ENCODE results near the gene ARHGAP35. TPM values are rescaled to one million over a fixed set of nuclear protein-coding genes. Genes with fewer than 3 reads are reported as not detected.
"Not testable (repeated sequence)": the region's sequence is repeated elsewhere in the genome, so short reads cannot be mapped to it uniquely, and the experiment has no call there.

ARHGAP35 gene
- 31.7 and 53.2 TPM in 2 replicates for total RNA-seq

- DNase-seq (ENCODE audit: extremely low read depth, low read depth, low spot score), result no peak
Observed at GRCh38 chr19:46860846-46861690, at the start of gene ARHGAP35. Gene ARHGAP35, plus strand, starts transcription at chr19:46860997. Its CDS starts 57,679 bp downstream, at chr19:46918676.

GRCh38 chr19:46812977-46813838 lies 47.6 kb upstream of the ARHGAP35 start:
- no peak for DNase-seq (ENCODE audit: extremely low read depth, low read depth, low spot score)

- DNase-seq (ENCODE audit: extremely low read depth, low read depth, low spot score), result peak; percentile 37
Observed at GRCh38 chr19:46813839-46814358, 46.9 kb upstream of the ARHGAP35 start.

GRCh38 chr19:46815833-46816627 lies 44.8 kb upstream of the ARHGAP35 start:
- DNase-seq (ENCODE audit: extremely low read depth, low read depth, low spot score), result no peak

GRCh38 chr19:46818812-46819211 lies 42.0 kb upstream of the ARHGAP35 start:
- DNase-seq (ENCODE audit: extremely low read depth, low read depth, low spot score), result no peak

DNA sequence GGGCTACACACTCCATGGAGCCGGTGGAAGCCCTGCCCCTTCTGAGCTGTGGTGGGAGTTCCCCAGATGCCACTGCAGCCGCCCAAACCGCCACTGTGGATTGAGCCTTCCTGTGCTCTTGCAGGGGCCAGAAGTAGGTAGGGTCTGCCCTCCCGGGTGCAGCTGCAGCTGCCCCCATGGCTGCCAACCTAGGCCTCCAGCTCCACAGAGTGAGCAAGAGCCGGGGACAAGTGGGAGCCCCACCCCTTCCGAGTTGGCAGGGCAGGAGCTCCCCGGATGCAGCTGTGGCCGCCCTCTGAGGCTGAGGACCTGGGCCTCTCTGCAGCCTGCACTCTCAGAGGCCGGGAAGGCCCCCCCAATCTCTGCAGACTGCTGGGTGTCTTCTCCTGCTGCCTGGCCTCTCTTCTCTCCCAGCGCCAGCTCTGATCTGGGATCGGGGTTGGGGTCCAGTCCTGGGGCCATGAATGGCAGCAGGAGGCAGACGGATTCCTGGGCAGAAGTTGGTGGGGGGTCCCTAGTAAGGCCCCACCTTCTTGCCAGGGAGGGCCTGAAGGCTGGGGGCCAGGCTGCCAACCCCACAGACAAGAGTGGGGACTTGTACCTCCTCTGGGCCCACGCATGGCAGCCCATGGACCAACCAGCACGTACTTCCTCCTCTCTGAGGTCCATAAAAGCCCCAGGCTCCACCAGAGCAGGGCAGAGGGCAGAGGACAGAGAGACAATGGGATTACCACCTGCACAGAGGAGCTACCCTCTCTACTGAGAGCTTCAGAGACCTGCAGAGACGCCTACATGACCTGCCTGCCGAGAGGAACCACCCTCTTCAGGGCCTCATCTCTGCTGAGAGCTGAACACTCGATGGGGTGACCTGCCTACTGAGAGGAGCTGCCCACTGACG lies 39.0 kb upstream of the ARHGAP35 start:
- no peak for DNase-seq (ENCODE audit: extremely low read depth, low read depth, low spot score)

GRCh38 chr19:46822410-46822787 lies 38.4 kb upstream of the ARHGAP35 start:
- not testable (repeated sequence) for DNase-seq (ENCODE audit: extremely low read depth, low read depth, low spot score)

- DNase-seq (ENCODE audit: extremely low read depth, low read depth, low spot score), result no peak
Observed at GRCh38 chr19:46823049-46823448, 37.7 kb upstream of the ARHGAP35 start.

DNA sequence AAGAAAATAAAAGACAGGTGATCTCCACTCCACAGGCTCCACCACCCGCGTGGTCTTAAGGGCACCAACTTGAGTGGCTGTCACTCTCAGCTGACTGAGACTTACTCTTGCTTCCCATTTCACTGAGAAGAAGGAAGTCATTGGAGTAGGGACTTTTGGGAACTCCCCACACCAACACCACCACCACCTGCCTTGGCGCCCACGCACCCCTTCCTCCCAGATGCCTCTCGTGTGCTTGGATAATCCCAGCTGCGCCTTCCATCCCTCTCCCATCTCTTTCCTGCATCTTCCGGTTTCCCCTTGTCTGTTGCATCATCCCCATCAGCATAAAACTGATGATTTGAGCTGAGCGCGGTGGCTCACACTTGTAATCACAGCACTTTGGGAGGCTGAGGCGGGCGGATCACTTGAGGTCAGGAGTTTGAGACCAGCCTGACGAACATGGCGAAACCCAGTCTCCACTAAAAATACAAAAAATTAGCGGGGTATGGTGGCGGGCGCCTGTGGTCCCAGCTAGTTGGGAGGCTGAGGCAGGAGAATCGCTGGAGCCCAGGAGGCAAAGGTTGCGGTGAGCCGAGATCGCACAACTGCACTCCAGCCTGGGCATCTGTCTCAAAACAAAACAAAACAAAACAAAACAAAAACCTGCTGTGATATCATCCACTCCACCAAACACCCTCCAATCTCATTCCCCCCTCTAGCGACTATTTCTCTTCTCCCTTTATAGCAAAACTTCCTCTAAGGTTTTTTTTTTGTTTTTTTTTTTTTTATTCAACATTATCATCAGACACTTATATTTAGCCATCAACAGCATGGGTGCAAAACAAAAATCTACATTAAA lies 35.7 kb upstream of the ARHGAP35 start:
- no peak for DNase-seq (ENCODE audit: extremely low read depth, low read depth, low spot score)

GRCh38 chr19:46825731-46826055 lies 35.1 kb upstream of the ARHGAP35 start:
- DNase-seq (ENCODE audit: extremely low read depth, low read depth, low spot score), result no peak

- DNase-seq (ENCODE audit: extremely low read depth, low read depth, low spot score), result no peak
Observed at GRCh38 chr19:46828484-46828883, 32.3 kb upstream of the ARHGAP35 start.

GRCh38 chr19:46830864-46831263 lies 29.9 kb upstream of the ARHGAP35 start:
- no peak for DNase-seq (ENCODE audit: extremely low read depth, low read depth, low spot score)

DNA sequence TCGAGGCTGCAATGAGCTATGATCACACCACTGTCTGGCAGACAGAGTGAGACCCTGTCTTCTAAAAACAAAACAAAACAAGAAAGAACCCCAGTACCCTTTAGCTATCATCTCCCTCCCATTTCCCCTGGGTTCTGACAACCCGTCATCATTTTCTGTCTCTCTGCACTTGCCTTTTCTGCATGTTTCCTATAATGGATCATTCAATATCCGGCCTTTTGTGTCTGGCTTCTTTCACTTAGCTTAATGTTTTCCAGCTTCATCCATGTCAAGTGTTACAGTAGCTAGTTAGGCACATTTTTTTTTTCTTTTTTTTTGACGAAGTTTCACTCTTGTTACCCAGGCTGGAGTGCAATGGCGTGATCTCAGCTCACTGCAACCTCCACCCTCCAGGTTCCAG lies 26.7 kb upstream of the ARHGAP35 start:
- DNase-seq (ENCODE audit: extremely low read depth, low read depth, low spot score), result no peak

DNA sequence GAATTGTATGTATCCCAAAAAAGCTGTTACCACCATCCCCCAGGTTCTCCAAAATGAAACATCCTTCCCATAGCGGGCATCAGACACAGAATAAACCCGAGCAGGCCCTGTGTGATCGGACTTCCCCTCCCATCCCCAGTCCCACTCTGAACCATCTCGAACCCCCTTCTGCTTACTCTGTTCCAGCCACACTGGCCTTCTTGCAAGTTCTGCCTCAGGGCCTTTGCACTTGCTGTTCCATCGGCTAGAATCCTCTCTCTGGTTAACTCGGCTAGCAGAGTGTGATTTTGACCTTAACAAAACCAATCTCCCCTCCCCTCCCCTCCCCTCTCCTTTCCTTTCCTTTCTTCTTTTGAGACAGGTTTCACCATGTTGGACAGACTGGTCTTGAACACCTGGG lies 25.8 kb upstream of the ARHGAP35 start:
- no peak for DNase-seq (ENCODE audit: extremely low read depth, low read depth, low spot score)

GRCh38 chr19:46838160-46838559 lies 22.6 kb upstream of the ARHGAP35 start:
- DNase-seq (ENCODE audit: extremely low read depth, low read depth, low spot score), result no peak

- DNase-seq (ENCODE audit: extremely low read depth, low read depth, low spot score), result no peak
Observed at GRCh38 chr19:46839752-46840497, 20.9 kb upstream of the ARHGAP35 start.

- DNase-seq (ENCODE audit: extremely low read depth, low read depth, low spot score), result no peak
Observed at GRCh38 chr19:46840498-46840942, 20.3 kb upstream of the ARHGAP35 start.

- no peak for DNase-seq (ENCODE audit: extremely low read depth, low read depth, low spot score)
Observed at GRCh38 chr19:46841458-46842083, 19.2 kb upstream of the ARHGAP35 start.

All from glomerular endothelial cell (primary cell).